Brain microvascular endothelial cell (primary cell): ENCODE data around the gene ZBED6.

Experiments used
- DNase-seq: peaks from one replicate; pipeline ENCODE4 v3.0.0-alpha.2; 2020
- H3K27ac ChIP-seq: fragments of 250-450 bp; sonication (Bioruptor Pico); 2 replicates; pipeline ENCODE4 v1.5.1; 2020; ENCODE audit warnings: mild to moderate bottlenecking, moderate library complexity
- H3K27me3 ChIP-seq: fragments of 250-450 bp; sonication (Bioruptor Pico); replicated peaks from 2 replicates; pipeline ENCODE4 v1.5.1; 2020; ENCODE audit warnings: mild to moderate bottlenecking
- H3K36me3 ChIP-seq: fragments of 250-450 bp; sonication (Bioruptor Pico); replicated peaks from 2 replicates; pipeline ENCODE4 v1.5.1; 2020; ENCODE audit warnings: mild to moderate bottlenecking
- H3K4me3 ChIP-seq: 2 replicates; pipeline ENCODE4 v1.5.1; 2011; ENCODE audit warnings: low read depth, mild to moderate bottlenecking, control low read depth, low read length, moderate library complexity
- in situ Hi-C: cut with HindIII; loops from 2 replicates; pipeline ENCODE4 v1.10.0; 2017; ENCODE audit warnings: low sequenced_read_pairs, low pct_ligation_motif_present
- TF ChIP-seq, protein P1 (sequence below): IDR thresholded peaks from 2 replicates; pipeline ENCODE4 v1.5.1; 2011; ENCODE audit warnings: low read depth, mild to moderate bottlenecking, moderate library complexity, low read length, control low read depth, inconsistent platforms; ENCODE audit errors: missing control alignments

Gene ZBED6

DNA sequence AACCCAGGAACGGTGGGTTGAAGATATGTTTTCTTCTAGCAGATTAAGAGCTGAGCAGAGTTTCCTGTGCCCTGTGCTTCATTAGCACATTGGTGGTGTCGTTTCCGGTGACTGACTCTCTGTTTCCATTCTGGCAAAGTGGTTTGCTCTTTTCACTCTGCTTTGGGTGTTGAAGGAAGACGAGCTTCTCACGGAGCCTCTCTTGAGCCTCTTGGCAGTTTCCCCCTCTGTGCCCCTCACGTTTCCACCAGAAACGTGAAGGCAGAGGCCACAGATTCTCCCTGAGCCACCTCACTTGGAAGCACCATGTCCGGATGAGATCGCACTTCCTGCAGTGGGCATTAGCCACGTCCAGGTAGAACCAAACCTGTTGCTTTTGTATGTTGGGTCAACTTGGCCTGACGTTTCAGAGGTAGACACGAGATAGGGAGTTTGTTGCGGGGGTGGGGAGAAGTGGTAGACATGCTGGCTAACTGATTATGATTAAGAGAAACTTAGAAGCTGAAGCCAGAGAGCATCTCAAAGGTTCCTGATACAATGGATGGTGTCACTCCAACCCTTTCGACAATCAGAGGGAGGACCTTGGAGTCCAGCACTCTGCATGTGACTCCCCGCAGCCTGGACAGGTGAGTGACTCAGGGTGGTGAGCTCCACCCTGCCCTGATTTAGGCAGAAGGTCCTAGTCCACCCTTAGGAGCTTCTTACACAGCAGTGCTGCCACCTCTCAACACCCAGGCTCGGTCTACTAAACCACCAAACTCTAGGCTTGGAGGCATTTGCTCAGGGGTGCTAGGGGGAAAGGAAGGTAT is 30.2 kb upstream of the ZBED6 start, which contains the start of gene LAX1:
TSS of gene LAX1 (plus strand) at position 155 of the 809 bp plus-strand sequence. CDS start at position 538, 383 bp downstream.
- H3K4me3 ChIP-seq: no peak within 1 kb of the TSS
- TF ChIP-seq, protein P1, sequence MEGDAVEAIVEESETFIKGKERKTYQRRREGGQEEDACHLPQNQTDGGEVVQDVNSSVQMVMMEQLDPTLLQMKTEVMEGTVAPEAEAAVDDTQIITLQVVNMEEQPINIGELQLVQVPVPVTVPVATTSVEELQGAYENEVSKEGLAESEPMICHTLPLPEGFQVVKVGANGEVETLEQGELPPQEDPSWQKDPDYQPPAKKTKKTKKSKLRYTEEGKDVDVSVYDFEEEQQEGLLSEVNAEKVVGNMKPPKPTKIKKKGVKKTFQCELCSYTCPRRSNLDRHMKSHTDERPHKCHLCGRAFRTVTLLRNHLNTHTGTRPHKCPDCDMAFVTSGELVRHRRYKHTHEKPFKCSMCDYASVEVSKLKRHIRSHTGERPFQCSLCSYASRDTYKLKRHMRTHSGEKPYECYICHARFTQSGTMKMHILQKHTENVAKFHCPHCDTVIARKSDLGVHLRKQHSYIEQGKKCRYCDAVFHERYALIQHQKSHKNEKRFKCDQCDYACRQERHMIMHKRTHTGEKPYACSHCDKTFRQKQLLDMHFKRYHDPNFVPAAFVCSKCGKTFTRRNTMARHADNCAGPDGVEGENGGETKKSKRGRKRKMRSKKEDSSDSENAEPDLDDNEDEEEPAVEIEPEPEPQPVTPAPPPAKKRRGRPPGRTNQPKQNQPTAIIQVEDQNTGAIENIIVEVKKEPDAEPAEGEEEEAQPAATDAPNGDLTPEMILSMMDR: no peak
- H3K36me3 ChIP-seq: no peaks in the 10 kb centered on the region
- in situ Hi-C loops: no loop called here
- H3K27me3 ChIP-seq: no peaks in the 10 kb centered on the region
- H3K27ac ChIP-seq: no peak within 1 kb of the TSS
- DNase-seq: no peak

DNA sequence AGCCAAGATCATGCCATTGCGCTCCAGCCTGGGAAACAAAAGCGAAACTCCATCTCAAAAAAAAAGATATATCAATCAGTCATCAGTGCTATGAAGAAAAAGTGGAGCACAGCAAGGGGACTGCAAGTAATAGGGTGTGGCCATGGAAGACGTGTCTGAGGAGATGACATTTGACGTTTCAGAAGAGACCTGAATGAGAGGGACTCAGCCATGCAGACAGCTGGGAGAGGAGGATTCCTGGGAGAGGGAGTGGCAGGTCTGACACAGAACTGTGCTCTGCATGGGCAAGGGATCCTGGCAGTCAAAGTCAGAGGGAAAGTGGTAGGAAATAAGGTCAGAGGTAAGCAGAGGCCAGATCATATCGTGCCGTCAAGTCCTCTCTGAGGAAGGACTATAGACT is 27.2 kb upstream of the ZBED6 start:
- Histone ChIP-seq H3K27ac (no peak overlapping the region), H3K27me3 (no peaks in the 10 kb centered on the region), H3K4me3 (no peak overlapping the region), H3K36me3 (no peaks in the 10 kb centered on the region)
- DNase-seq: no peak
- TF ChIP-seq, protein P1: no peak
- in situ Hi-C loops: no loop called here

DNA sequence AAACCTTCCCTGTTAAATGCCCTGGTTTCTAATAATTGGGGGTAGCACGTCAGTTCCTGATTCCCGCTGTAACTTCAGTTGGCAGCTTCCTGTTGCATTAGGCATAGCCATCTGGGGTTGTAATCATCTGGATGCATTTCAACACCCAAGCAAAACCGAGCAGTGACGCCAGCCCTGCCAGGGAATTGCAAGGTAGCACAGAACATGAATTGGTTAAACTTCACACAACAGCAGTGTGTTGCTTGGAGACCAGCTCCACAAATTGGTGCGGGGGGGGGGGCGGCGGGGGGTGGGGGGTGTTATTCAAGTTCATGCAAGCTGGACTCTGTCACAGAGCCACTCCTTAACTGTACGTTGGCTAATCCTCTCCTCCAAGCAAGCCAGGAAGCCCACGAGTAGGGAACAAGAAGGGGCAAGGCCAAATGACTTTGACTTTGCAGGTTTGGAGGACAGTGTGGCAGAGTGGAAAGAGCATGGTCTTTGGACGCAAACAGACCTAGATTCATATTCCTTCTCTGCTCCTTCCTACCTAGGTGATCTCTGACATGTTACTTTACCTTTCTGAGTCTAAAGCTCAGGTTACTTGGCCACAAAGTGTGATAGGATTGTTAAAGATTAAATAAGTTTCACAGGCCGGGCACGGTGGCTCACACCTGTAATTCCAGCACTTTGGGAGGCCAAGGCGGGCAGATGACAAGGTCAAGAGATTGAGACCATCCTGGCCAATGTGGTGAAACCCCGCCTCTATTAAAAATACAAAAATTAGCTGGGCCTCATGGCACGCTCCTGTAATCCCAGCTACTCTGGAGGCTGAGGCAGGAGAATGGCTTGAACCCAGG is 25.7 kb upstream of the ZBED6 start:
- in situ Hi-C loops: no loop called here
- peak; percentile 38 for DNase-seq
- H3K27me3 ChIP-seq: no peaks in the 10 kb centered on the region
- H3K4me3 ChIP-seq: no peak overlapping the region
- no peaks in the 10 kb centered on the region for H3K36me3 ChIP-seq
- no peak overlapping the region for H3K27ac ChIP-seq
- TF ChIP-seq, protein P1: no peak

DNA sequence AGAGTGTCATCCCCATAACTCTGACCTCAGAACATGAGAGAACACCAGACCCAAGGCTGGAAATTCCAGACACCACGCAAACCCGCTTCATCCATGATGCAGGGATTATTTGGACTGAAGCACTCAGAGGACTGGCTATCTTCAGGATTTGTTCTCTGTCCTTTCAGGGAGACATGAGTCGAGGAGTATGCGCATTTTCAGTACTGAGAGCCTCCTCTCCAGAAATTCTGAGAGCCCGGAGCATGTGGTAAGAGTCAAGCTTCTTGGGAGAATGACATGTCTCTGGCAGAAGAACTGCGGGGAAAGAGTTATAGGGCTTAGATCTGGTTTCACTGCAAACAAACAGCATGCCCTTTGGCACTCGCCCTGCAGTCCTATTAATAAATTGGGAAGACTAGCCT is 23.5 kb upstream of the ZBED6 start:
- Histone ChIP-seq H3K36me3 (no peaks in the 10 kb centered on the region), H3K27ac (no peak overlapping the region), H3K4me3 (no peak overlapping the region), H3K27me3 (no peaks in the 10 kb centered on the region)
- in situ Hi-C loops: no loop called here
- peak; percentile 23 for DNase-seq
- TF ChIP-seq, protein P1: no peak

DNA sequence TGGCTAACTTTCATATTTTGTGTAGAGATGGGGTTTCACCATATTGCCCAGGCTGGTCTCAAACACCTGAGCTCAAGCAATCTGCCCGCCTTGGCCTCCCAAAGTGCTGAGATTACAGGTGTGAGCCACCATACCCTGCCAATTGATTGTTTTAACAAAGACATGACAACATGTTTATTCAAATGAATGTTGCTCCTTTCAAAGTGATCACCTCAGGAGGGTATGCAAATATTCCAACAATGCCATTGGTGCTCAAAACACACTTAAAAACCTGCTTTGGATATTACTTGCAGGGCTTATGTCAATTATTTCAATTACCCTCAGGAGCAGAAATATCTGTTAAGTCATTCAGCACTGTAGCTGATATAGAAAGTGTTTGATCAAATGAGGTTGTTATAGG is 22.6 kb upstream of the ZBED6 start:
- Histone ChIP-seq H3K27me3 (no peaks in the 10 kb centered on the region), H3K4me3 (no peak overlapping the region), H3K27ac (no peak overlapping the region), H3K36me3 (no peaks in the 10 kb centered on the region)
- no peak for DNase-seq
- in situ Hi-C loops: no loop called here
- TF ChIP-seq, protein P1: no peak
